Calu3 (cell line): Measurements from ENCODE around the gene NCOA7. TPM values are rescaled to one million over a fixed set of nuclear protein-coding genes. Genes with fewer than 3 reads are reported as not detected.

ENCODE experiments used
- BruUV-seq: library from RNA; stranded (reverse); fragments of 400-500 nt; replicated peaks from 2 replicates; lab custom pipeline; 2021; lab: Mats Ljungman, UMichigan
- CTCF ChIA-PET: fragments of 300-600 bp; sonication (Branson Sonifier 250); formaldehyde crosslinking; loops from one replicate; lab custom pipeline; 2022; ENCODE audit warnings: antibody characterized with exemption; lab: Charles Lee
- DNase-seq: peaks from one replicate; pipeline ENCODE4 v3.0.0; 2022
- H3K27ac Mint-ChIP-seq: one replicate; pipeline ENCODE4 v1.8.0; 2022; ENCODE audit warnings: mixed read lengths; ENCODE audit not compliant: unreplicated experiment
- H3K27me3 Mint-ChIP-seq: one replicate; pipeline ENCODE4 v1.8.0; 2022; ENCODE audit warnings: mixed read lengths; ENCODE audit not compliant: unreplicated experiment
- H3K36me3 Mint-ChIP-seq: one replicate; pipeline ENCODE4 v1.8.0; 2022; ENCODE audit warnings: mild to moderate bottlenecking, moderate library complexity, mixed read lengths; ENCODE audit not compliant: insufficient read depth, unreplicated experiment
- H3K4me1 Mint-ChIP-seq: one replicate; pipeline ENCODE4 v1.8.0; 2022; ENCODE audit warnings: mild to moderate bottlenecking, low read depth, mixed read lengths; ENCODE audit not compliant: unreplicated experiment
- H3K4me3 Mint-ChIP-seq: one replicate; pipeline ENCODE4 v1.8.0; 2022; ENCODE audit warnings: mild to moderate bottlenecking, low read depth, moderate library complexity, mixed read lengths; ENCODE audit not compliant: unreplicated experiment
- H3K9me3 Mint-ChIP-seq: one replicate; pipeline ENCODE4 v1.8.0; 2022; ENCODE audit warnings: low read depth, mixed read lengths; ENCODE audit not compliant: unreplicated experiment
- intact Hi-C: fragments of 100-400 bp; cut with micrococcal nuclease; formaldehyde crosslinking; loops from one replicate; pipeline ENCODE4 v1.10.0; 2022; ENCODE audit not compliant: unreplicated experiment
- total RNA-seq: library from RNA; stranded (reverse); gene quantifications from 2 replicates; pipeline ENCODE4 v1.2.3, GENCODE V29; 2022
- TF ChIP-seq, protein P1 (sequence below): fragments of 200-600 bp; IDR thresholded peaks from one replicate; pipeline ENCODE4 v1.8.0; 2022; ENCODE audit warnings: antibody characterized with exemption; ENCODE audit not compliant: unreplicated experiment

NCOA7 gene
- total RNA-seq, 1 experiment from 2014 or later = 102 TPM

GRCh38 chr6:125752773-125753172 lies 38.0 kb upstream of the NCOA7 start:
- intact Hi-C loops = loop anchor here (10.0 kb wide), 1 partner anchor 238 kb away; no protein-coding TSS in a partner anchor
- H3K36me3 Mint-ChIP-seq = peaks cover 22% of the 10 kb centered on the region
- no peaks in the 10 kb centered on the region for H3K9me3 Mint-ChIP-seq
- DNase-seq = no peak
- CTCF ChIA-PET = interaction anchor here (1.1 kb wide), 1 partner anchor 28 kb away, joined by 3 read pairs; no protein-coding TSS in a partner anchor
- TF ChIP-seq, protein P1, sequence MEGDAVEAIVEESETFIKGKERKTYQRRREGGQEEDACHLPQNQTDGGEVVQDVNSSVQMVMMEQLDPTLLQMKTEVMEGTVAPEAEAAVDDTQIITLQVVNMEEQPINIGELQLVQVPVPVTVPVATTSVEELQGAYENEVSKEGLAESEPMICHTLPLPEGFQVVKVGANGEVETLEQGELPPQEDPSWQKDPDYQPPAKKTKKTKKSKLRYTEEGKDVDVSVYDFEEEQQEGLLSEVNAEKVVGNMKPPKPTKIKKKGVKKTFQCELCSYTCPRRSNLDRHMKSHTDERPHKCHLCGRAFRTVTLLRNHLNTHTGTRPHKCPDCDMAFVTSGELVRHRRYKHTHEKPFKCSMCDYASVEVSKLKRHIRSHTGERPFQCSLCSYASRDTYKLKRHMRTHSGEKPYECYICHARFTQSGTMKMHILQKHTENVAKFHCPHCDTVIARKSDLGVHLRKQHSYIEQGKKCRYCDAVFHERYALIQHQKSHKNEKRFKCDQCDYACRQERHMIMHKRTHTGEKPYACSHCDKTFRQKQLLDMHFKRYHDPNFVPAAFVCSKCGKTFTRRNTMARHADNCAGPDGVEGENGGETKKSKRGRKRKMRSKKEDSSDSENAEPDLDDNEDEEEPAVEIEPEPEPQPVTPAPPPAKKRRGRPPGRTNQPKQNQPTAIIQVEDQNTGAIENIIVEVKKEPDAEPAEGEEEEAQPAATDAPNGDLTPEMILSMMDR = no peak
- H3K4me3 Mint-ChIP-seq = no peak overlapping the region
- H3K27me3 Mint-ChIP-seq = peaks cover 37% of the 10 kb centered on the region
- peaks cover 17% of the 10 kb centered on the region for H3K4me1 Mint-ChIP-seq
- BruUV-seq = no TSS peak
- H3K27ac Mint-ChIP-seq = no peak overlapping the region

GRCh38 chr6:125753218-125753936 lies 37.4 kb upstream of the NCOA7 start:
- no peak overlapping the region for H3K27ac Mint-ChIP-seq

DNA sequence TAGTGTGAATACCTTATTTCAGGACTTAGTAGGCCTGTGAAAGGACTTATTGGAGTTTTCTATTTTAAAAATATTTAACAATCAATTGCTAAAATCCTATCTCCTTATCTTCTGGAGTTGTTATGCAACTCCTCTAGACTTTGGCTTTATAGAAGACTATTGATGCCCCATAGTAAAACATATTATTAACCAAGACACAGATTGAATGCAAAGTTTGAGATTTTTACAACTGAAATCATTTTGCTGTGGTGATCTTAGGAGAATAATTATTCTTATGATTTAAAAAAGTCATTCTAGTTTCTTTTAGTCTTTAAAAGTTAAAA lies 36.9 kb upstream of the NCOA7 start:
- DNase-seq = no peak
- Mint-ChIP-seq H3K4me3 (no peak overlapping the region), H3K4me1 (peaks cover 17% of the 10 kb centered on the region), H3K27ac (no peak overlapping the region), H3K9me3 (no peaks in the 10 kb centered on the region), H3K27me3 (peaks cover 31% of the 10 kb centered on the region), H3K36me3 (peaks cover 12% of the 10 kb centered on the region)
- CTCF ChIA-PET = interaction anchor here (0.8 to 1.1 kb wide), 3 partner anchors 27 to 443 kb away, joined by 3 to 5 read pairs (median 5); no protein-coding TSS in a partner anchor
- BruUV-seq = no TSS peak
- TF ChIP-seq, protein P1 = no peak
- intact Hi-C loops = loop anchor here (1.0 to 10.0 kb wide), 2 partner anchors 239 to 440 kb away; no protein-coding TSS in a partner anchor

More at GRCh38 chr6:125753218-125753936, 37.4 kb upstream of the NCOA7 start:
- no peaks in the 10 kb centered on the region for H3K9me3 Mint-ChIP-seq
- intact Hi-C loops = loop anchor here (10.0 kb wide), 1 partner anchor 239 kb away; no protein-coding TSS in a partner anchor
- H3K4me3 Mint-ChIP-seq = no peak overlapping the region
- no peak for DNase-seq
- TF ChIP-seq, protein P1 = no peak
- H3K36me3 Mint-ChIP-seq = peaks cover 16% of the 10 kb centered on the region
- peaks cover 17% of the 10 kb centered on the region for H3K4me1 Mint-ChIP-seq
- BruUV-seq = no TSS peak
- CTCF ChIA-PET = interaction anchor here (0.8 to 1.1 kb wide), 3 partner anchors 28 to 443 kb away, joined by 3 to 5 read pairs (median 5); no protein-coding TSS in a partner anchor
- peaks cover 31% of the 10 kb centered on the region for H3K27me3 Mint-ChIP-seq

DNA sequence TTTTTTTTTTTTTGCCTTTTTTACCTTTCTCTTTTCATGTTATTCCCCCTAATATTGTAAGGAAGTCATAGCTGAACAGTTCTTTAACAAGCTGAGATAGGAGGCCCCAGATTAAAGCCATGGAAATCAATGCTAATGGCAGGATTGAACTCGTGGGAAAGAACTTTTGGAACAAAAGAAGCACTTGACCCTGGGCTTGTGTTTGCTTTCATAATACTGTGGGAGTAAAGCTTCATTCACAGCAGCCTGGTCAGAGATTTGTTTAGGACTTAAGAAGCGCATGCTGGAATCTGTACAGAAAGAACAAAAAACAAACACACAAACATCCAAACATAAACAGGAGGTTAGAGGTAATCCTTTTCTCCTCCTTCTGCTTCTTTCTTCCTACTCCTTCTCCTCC lies 36.2 kb upstream of the NCOA7 start:
- DNase-seq = no peak
- Mint-ChIP-seq H3K27ac (no peak overlapping the region), H3K4me1 (peaks cover 14% of the 10 kb centered on the region), H3K36me3 (peaks cover 11% of the 10 kb centered on the region), H3K4me3 (no peak overlapping the region), H3K27me3 (peaks cover 33% of the 10 kb centered on the region), H3K9me3 (no peaks in the 10 kb centered on the region)
- no TSS peak for BruUV-seq
- intact Hi-C loops = loop anchor here (1.0 to 10.0 kb wide), 2 partner anchors 240 to 440 kb away; no protein-coding TSS in a partner anchor
- TF ChIP-seq, protein P1 = no peak
- CTCF ChIA-PET = interaction anchor here (0.7 kb wide), 2 partner anchors 55 to 443 kb away, joined by 3 read pairs; no protein-coding TSS in a partner anchor
